Measurements from ENCODE around the gene CHST11.

CHST11 gene

GRCh38 chr12:104426926-104427546 is 29.7 kb upstream of the CHST11 start:
- H3K27ac ChIP-seq: no peak overlapping the region
- DNase-seq (ENCODE audit: low read depth, low spot score): peak; percentile 33

GRCh38 chr12:104427547-104427938 is 29.2 kb upstream of the CHST11 start:
- no peak overlapping the region for H3K27ac ChIP-seq
- no peak for DNase-seq (ENCODE audit: low read depth, low spot score)

GRCh38 chr12:104433061-104433460 is 23.7 kb upstream of the CHST11 start:
- no peak for DNase-seq (ENCODE audit: low read depth, low spot score)
- H3K27ac ChIP-seq: no peak overlapping the region

- H3K27ac ChIP-seq: no peak overlapping the region
- no peak for DNase-seq (ENCODE audit: low read depth, low spot score)
These were observed 22.6 kb upstream of the CHST11 start for GRCh38 chr12:104434129-104434528.

GRCh38 chr12:104435175-104435574 is 21.6 kb upstream of the CHST11 start:
- no peak for DNase-seq (ENCODE audit: low read depth, low spot score)
- H3K27ac ChIP-seq: no peak overlapping the region

GRCh38 chr12:104435765-104436164 is 21.0 kb upstream of the CHST11 start:
- no peak overlapping the region for H3K27ac ChIP-seq
- DNase-seq (ENCODE audit: low read depth, low spot score): no peak

GRCh38 chr12:104436790-104437189 is 20.0 kb upstream of the CHST11 start:
- DNase-seq (ENCODE audit: low read depth, low spot score): no peak
- H3K27ac ChIP-seq: no peak overlapping the region

- DNase-seq (ENCODE audit: low read depth, low spot score): no peak
- H3K27ac ChIP-seq: no peak overlapping the region
These were observed 18.6 kb upstream of the CHST11 start for GRCh38 chr12:104438134-104438533.

- no peak overlapping the region for H3K27ac ChIP-seq
- no peak for DNase-seq (ENCODE audit: low read depth, low spot score)
These were observed 17.6 kb upstream of the CHST11 start for GRCh38 chr12:104439137-104439536.

GRCh38 chr12:104443008-104443407 is 13.7 kb upstream of the CHST11 start:
- H3K27ac ChIP-seq: no peak overlapping the region
- DNase-seq (ENCODE audit: low read depth, low spot score): no peak

- no peak for DNase-seq (ENCODE audit: low read depth, low spot score)
- no peak overlapping the region for H3K27ac ChIP-seq
These were observed 9.9 kb upstream of the CHST11 start for GRCh38 chr12:104446646-104447421.

- no peak for DNase-seq (ENCODE audit: low read depth, low spot score)
- no peak overlapping the region for H3K27ac ChIP-seq
These were observed 8.7 kb upstream of the CHST11 start for GRCh38 chr12:104448031-104448430.

- no peak for DNase-seq (ENCODE audit: low read depth, low spot score)
- no peak overlapping the region for H3K27ac ChIP-seq
These were observed 8.3 kb upstream of the CHST11 start for GRCh38 chr12:104448451-104448850.

GRCh38 chr12:104450700-104451099 is 6.0 kb upstream of the CHST11 start:
- no peak overlapping the region for H3K27ac ChIP-seq
- no peak for DNase-seq (ENCODE audit: low read depth, low spot score)

GRCh38 chr12:104452087-104452486 is 4.7 kb upstream of the CHST11 start:
- DNase-seq (ENCODE audit: low read depth, low spot score): no peak
- no peak overlapping the region for H3K27ac ChIP-seq

GRCh38 chr12:104453133-104453532 is 3.6 kb upstream of the CHST11 start:
- no peak overlapping the region for H3K27ac ChIP-seq
- DNase-seq (ENCODE audit: low read depth, low spot score): no peak

- DNase-seq (ENCODE audit: low read depth, low spot score): peak; percentile 70
- H3K27ac ChIP-seq: peak overlapping the region; percentile 56
These were observed 1.8 kb upstream of the CHST11 start for GRCh38 chr12:104454997-104455396.

- H3K27ac ChIP-seq: peak overlapping the region; percentile 65
These were observed 951 bp upstream of the CHST11 start for GRCh38 chr12:104455578-104456416.

GRCh38 chr12:104456950-104457745 is 400 bp downstream of the CHST11 start:
- DNase-seq (ENCODE audit: low read depth, low spot score): no peak
- peak overlapping the region; percentile 65 for H3K27ac ChIP-seq

More at GRCh38 chr12:104455578-104456416, 951 bp upstream of the CHST11 start:
- no peak for DNase-seq (ENCODE audit: low read depth, low spot score)

All from epithelial cell of prostate (primary cell).